Activated naive CD8-positive, alpha-beta T cell treated with anti-CD3 and anti-CD28 coated beads for 36 hours (primary cell): ENCODE results near the gene ESM1. TPM values are rescaled to one million over a fixed set of nuclear protein-coding genes. Genes with fewer than 3 reads are reported as not detected.
A peak's percentile ranks its signal among the peaks of the same experiment; 100 is the strongest.

Source experiments
- DNase-seq: peaks from one replicate; pipeline ENCODE4 v3.0.0; 2021
- H3K27ac Mint-ChIP-seq: one replicate; pipeline ENCODE4 v1.8.0; 2022; ENCODE audit warnings: mild to moderate bottlenecking, moderate library complexity, mixed read lengths
- H3K27me3 Mint-ChIP-seq: one replicate; pipeline ENCODE4 v1.8.0; 2022; ENCODE audit warnings: mild to moderate bottlenecking, mixed read lengths
- H3K36me3 Mint-ChIP-seq: one replicate; pipeline ENCODE4 v1.8.0; 2021; ENCODE audit warnings: mild to moderate bottlenecking, mixed read lengths
- H3K4me1 Mint-ChIP-seq: one replicate; pipeline ENCODE4 v1.8.0; 2021; ENCODE audit warnings: mixed read lengths
- H3K4me3 Mint-ChIP-seq: one replicate; pipeline ENCODE4 v1.8.0; 2022; ENCODE audit warnings: mild to moderate bottlenecking, moderate library complexity, mixed read lengths
- H3K9me3 Mint-ChIP-seq: one replicate; pipeline ENCODE4 v1.8.0; 2022; ENCODE audit warnings: mixed read lengths
- total RNA-seq, 2 experiments: library from RNA; stranded (reverse); gene quantifications; one replicate each; pipeline ENCODE4 v1.2.3, GENCODE V29; 2021

Gene ESM1
- total RNA-seq, 2 experiments from 2014 or later, result not detected

DNA sequence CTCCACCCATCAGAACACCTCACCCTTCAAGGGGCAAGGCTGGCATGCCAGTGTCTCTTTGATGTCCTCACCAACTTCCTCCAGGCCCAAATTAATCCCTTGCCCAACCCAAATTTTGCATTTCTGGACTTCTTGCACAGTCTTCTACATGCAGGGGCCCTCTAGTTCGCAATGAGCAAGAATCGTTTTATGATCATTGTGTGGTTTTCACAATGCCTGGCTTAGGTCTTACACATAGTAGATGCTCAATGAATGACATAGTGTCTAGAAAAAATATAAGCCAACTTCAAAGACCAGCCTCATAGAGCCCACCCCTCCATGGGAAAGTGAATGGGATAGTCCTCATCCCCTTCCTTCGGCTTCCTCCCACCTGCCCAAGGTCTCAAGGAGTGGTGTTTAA lies 9.8 kb upstream of the ESM1 start:
- Mint-ChIP-seq H3K9me3 (peaks cover 2% of the 10 kb centered on the region), H3K27me3 (no peaks in the 10 kb centered on the region), H3K27ac (no peak overlapping the region), H3K36me3 (no peaks in the 10 kb centered on the region), H3K4me1 (peaks cover 6% of the 10 kb centered on the region), H3K4me3 (no peak overlapping the region)
- no peak for DNase-seq

DNA sequence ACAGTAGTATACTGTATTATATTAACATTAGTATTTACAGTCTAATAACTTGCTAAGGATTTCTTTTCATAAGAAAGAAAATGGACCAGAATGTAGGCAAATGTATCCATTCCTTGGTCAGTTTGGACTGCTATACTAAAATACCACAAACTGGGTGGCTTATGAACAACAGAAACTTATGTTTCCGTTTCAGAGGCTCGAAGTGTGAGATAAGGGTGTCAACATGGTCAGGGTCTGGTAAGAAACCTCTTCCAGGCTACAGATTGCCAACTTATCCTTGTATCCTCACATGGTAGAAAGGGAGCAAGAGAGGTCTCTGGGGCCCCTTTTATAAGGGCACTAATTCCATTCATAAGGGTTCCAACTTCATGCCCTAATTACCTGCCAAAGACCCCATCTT lies 9.2 kb upstream of the ESM1 start:
- no peak for DNase-seq
- Mint-ChIP-seq H3K27ac (no peak overlapping the region), H3K4me3 (no peak overlapping the region), H3K4me1 (peaks cover 6% of the 10 kb centered on the region), H3K27me3 (no peaks in the 10 kb centered on the region), H3K9me3 (peaks cover 2% of the 10 kb centered on the region), H3K36me3 (no peaks in the 10 kb centered on the region)

DNA sequence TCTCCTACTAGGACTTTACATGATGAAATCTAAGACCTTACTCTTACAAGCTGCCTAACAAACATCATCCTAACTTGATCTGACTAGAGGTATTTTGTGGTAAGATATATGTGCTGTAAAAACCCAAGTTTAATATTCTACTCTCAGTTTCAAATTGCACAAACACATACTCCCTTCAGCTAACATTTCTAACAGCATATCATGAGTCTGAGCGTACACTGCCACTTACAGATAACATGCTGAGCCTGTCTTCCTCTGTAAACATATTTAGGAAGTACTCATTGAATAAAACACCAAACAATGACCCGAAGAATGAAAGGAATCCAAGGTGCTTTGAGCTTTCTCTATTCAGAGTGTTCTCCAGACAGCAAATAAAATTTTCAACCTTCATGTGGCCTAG lies 7.9 kb upstream of the ESM1 start:
- Mint-ChIP-seq H3K36me3 (no peaks in the 10 kb centered on the region), H3K9me3 (peaks cover 2% of the 10 kb centered on the region), H3K27ac (no peak overlapping the region), H3K27me3 (no peaks in the 10 kb centered on the region), H3K4me3 (no peak overlapping the region), H3K4me1 (peaks cover 17% of the 10 kb centered on the region)
- no peak for DNase-seq

DNA sequence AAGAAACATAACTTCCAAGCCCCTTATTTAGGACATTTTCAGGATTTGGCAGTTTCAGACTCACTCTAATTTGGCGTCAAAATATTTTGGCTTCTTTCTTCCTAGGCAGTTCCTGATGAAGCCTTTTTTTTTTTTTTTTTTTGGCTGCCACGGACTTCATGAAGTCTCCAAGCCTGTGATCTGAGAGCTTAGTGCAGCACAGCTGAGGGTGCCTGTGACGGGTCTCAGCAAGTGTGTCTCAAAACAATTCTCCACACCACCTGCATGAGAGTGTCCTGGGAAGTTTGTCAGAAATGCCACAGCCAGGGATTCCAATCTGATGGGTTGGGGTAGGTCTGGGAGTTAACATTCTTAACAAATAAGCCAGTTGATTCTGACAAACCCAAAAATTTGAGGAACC lies 6.0 kb upstream of the ESM1 start:
- Mint-ChIP-seq H3K27ac (no peak overlapping the region), H3K4me1 (peaks cover 21% of the 10 kb centered on the region), H3K27me3 (no peaks in the 10 kb centered on the region), H3K4me3 (no peak overlapping the region), H3K36me3 (no peaks in the 10 kb centered on the region), H3K9me3 (peaks cover 2% of the 10 kb centered on the region)
- no peak for DNase-seq

DNA sequence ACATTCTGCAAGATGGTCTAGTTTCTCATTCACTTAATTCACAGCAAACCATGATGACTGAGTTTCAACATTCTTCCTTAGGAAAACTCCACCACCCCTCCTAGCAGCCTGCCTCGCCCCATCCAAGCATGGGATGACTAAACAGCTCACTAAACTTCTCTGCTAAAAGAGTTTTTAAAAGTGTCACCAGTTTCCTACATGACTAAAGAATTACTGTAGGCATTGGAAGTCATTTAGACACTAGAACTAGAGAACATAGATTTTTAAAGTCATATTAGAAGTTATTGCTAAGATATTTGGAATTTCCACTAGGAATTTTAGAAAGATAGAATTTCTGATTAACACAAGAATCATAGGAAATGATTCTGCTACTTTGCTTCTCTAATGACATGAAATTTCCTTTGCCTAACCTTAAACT lies 5.5 kb upstream of the ESM1 start:
- H3K36me3 Mint-ChIP-seq, result no peaks in the 10 kb centered on the region
- no peak overlapping the region for H3K27ac Mint-ChIP-seq
- no peak for DNase-seq
- H3K4me1 Mint-ChIP-seq, result peaks cover 21% of the 10 kb centered on the region
- H3K27me3 Mint-ChIP-seq, result peaks cover under 1% of the 10 kb centered on the region
- peaks cover 2% of the 10 kb centered on the region for H3K9me3 Mint-ChIP-seq
- H3K4me3 Mint-ChIP-seq, result no peak overlapping the region

DNA sequence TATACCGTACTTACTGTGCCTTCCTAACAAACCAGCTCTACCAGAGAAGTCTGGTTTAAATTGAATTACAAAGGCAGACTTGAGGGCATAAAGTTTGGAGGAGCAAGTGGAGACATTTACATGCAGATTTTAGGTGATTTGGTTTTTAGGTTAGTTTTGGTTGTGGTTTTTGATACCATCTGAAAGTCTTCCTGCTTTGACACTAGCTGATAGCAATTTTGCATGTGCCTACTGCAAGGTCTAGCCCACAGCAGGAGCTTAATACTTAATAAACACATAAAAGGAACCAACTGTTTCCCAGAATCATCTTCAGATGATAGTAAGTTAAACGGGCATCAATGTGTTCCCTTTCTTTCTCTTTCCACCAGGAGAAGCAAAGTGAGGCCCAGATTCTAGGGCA lies 3.4 kb upstream of the ESM1 start:
- H3K27ac Mint-ChIP-seq, result no peak overlapping the region
- H3K9me3 Mint-ChIP-seq, result no peaks in the 10 kb centered on the region
- no peak for DNase-seq
- H3K4me1 Mint-ChIP-seq, result peaks cover 29% of the 10 kb centered on the region
- no peak overlapping the region for H3K4me3 Mint-ChIP-seq
- H3K27me3 Mint-ChIP-seq, result peaks cover 10% of the 10 kb centered on the region
- H3K36me3 Mint-ChIP-seq, result no peaks in the 10 kb centered on the region

DNA sequence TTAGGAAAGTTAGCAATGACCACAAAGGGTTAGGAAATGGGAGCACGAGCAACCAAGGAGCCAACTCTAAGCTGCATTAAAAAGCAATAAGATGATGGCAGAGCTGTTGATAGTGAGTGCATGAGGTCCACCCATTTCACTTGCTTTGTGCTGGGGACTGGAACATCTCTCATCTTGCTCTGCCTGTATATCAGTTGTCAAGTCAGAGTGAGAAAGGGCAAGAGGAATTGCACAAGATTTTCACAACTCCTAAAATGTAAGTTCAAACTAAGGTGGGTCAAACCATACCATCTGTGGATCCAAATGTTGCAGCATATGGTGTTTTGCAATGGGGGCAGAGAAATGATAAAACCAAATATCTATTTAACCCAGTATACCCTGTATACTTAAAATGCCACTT lies 2.8 kb upstream of the ESM1 start:
- Mint-ChIP-seq H3K9me3 (no peaks in the 10 kb centered on the region), H3K27me3 (peaks cover 10% of the 10 kb centered on the region), H3K36me3 (no peaks in the 10 kb centered on the region), H3K4me3 (no peak overlapping the region), H3K4me1 (peaks cover 27% of the 10 kb centered on the region), H3K27ac (no peak overlapping the region)
- no peak for DNase-seq

DNA sequence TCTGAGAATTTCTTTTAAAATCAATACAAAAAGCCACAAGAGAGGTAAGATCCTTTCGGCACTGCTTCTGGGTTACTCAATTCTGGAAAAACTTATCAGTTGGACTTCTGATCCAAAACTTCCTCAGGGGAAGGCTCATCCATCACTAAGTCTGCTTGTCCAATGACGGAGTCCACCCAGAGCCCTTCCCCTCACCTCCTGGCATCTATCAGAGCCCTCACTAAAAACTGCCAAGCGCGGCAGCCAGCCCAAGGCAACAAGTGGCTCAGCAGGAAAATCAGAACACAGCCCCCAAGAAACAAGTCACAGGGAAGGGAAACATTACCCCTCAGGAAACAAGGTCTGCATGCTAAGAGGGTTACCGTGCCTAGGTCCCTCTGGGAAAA lies 869 bp upstream of the ESM1 start:
- Mint-ChIP-seq H3K4me1 (peaks cover 25% of the 10 kb centered on the region), H3K27ac (no peak overlapping the region), H3K4me3 (no peak overlapping the region), H3K27me3 (peaks cover 10% of the 10 kb centered on the region), H3K36me3 (no peaks in the 10 kb centered on the region), H3K9me3 (no peaks in the 10 kb centered on the region)
- DNase-seq, result no peak

DNA sequence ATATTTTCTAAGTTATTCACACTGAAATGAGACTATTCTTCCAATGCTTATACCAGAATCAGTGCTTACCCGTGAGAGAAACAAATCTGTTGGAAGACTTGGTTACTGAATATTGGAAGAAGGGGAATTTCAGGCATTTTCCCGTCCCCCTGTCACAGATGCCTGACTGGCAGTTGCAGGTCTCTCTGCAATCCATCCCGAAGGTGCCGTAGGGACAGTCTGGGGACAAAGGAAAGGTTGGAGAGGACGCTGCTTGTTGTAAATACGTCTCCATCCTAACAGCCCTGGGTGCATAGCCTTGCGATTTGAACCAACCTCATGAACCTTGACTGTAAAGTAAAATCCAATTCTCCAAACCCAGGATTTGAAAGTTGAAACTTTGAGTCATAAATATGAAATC lies 3.5 kb downstream of the ESM1 start:
- H3K4me1 Mint-ChIP-seq, result peaks cover 8% of the 10 kb centered on the region
- no peak overlapping the region for H3K27ac Mint-ChIP-seq
- H3K9me3 Mint-ChIP-seq, result no peaks in the 10 kb centered on the region
- no peaks in the 10 kb centered on the region for H3K36me3 Mint-ChIP-seq
- DNase-seq, result no peak
- H3K27me3 Mint-ChIP-seq, result peaks cover 14% of the 10 kb centered on the region
- H3K4me3 Mint-ChIP-seq, result no peak overlapping the region

DNA sequence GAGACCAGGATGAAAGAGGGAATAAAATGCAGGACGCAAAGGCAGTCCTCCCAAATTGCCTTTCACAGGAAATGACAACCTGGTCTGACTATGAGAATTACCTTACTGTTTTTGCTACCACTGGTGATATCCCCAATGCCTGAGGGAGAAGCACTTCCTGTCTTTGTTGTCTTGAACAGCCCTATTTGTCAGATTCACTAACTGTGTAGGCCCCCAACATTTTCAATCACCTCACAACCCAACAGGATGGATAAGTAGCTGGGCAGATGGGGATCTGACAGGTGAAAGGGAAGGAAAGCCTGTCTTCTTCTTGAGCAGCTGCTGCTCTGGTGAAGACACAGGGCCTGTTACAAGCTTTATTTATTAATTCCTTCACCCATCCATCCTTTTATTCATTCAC lies 9.7 kb downstream of the ESM1 start:
- Mint-ChIP-seq H3K27me3 (peaks cover 3% of the 10 kb centered on the region), H3K4me1 (no peaks in the 10 kb centered on the region), H3K27ac (no peak overlapping the region), H3K36me3 (no peaks in the 10 kb centered on the region), H3K4me3 (no peak overlapping the region), H3K9me3 (no peaks in the 10 kb centered on the region)
- no peak for DNase-seq

DNA sequence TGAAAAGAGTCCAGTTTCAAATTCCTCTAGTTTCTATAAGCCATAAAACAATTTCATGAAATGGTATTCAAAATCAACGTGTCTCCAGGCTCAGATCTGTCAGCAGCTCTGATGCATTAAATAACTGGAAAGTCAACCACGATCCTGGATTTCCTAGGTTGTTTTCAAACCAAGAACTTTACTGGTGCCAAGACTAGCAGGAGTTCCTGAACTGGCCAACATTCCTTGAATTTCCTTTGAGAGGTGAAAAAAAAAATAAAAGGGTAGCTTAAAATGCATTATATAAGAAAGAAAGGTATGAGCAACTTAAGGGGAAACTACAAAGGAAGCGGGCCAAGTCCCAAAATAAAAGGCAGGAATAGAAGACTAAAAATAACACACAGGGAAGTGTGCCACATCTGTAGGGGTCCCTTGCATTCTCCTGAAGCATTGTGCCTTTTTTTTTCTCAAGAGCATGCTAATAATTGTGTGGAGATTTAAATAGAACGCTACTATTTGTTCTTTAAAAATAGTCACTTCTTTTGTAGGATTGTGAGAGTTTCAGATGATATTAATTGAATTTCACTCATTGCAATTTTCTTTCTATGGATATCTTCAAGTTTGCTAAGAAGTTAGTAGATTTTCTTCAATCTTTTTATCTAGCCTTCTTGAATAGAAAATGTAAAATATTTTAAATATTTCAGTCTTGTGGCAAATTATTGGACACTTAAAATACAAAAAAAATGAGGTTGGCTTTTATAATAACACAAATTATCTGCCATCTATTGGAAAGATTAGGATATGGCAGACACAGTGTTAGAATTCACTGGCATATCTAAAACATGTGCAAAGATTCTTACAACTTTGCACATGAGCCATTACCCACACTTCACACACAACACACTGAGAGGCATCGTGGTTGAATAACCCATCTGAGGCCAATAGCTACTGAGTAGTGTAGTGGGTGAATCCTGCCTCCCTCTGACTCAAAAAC lies 15.3 kb downstream of the ESM1 start:
- no peak overlapping the region for H3K4me3 Mint-ChIP-seq
- no peak for DNase-seq
- H3K27me3 Mint-ChIP-seq, result no peaks in the 10 kb centered on the region
- no peaks in the 10 kb centered on the region for H3K36me3 Mint-ChIP-seq
- H3K27ac Mint-ChIP-seq, result no peak overlapping the region
- no peaks in the 10 kb centered on the region for H3K9me3 Mint-ChIP-seq
- peaks cover 2% of the 10 kb centered on the region for H3K4me1 Mint-ChIP-seq

DNA sequence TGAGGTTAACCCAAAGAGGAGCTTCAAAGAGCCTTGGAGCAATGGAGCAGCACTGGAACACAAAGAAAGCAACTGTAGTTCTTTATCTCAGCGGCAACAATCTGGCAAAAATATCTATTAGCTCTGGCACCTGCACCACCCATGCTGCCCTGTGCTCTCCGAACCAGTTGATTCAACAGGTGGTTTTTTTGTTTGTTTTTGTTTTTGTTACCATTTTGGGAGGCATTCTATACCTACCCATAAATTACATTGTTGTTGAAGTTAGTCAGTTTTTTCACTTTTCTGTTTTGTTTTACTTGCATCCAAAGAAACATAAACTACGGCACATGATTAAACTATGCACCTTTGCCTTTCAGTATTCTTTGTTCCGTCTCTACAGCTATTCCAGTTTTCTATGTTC lies 16.2 kb downstream of the ESM1 start:
- H3K27me3 Mint-ChIP-seq, result no peaks in the 10 kb centered on the region
- DNase-seq, result no peak
- H3K36me3 Mint-ChIP-seq, result no peaks in the 10 kb centered on the region
- no peak overlapping the region for H3K4me3 Mint-ChIP-seq
- H3K4me1 Mint-ChIP-seq, result peaks cover 5% of the 10 kb centered on the region
- no peaks in the 10 kb centered on the region for H3K9me3 Mint-ChIP-seq
- H3K27ac Mint-ChIP-seq, result no peak overlapping the region

DNA sequence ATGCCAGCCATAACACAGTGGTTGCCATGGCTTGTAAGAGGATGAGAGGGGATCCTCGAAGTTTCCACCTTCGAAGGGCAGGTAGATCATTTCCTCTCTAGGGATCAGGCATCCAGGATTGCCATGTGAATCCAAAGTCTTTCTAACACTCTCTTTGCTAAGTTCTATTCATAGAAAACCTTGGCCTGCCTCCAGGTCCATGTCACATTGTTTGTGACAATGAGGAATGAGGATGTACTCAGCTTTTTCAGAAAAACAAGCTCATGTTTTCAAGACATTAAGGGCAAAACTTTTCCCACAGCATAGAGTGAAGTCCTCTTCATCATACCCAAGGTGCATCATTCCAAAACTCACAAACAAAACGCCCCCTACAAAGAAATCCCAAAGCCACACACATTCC lies 19.6 kb downstream of the ESM1 start:
- no peak for DNase-seq
- Mint-ChIP-seq H3K27me3 (no peaks in the 10 kb centered on the region), H3K4me3 (no peak overlapping the region), H3K4me1 (peaks cover 5% of the 10 kb centered on the region), H3K27ac (no peak overlapping the region), H3K9me3 (no peaks in the 10 kb centered on the region), H3K36me3 (no peaks in the 10 kb centered on the region)

DNA sequence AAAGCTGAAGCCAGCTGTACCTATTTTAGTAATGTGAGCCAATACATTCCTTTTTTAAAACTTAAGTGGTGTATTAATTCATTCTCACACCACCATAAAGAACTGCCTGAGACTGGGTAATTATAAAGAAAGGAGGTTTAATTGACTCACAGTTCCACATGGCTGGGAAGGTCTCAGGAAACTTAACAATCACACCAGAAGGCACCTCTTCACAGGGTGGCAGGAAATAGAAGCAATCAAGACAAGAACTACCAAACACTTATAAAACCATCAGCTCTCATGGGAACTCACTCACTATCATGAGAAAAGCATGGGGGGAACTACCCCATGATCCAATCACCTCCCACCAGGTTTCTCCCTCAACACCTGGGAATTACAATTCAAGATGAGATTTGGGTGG lies 21.0 kb downstream of the ESM1 start:
- no peak for DNase-seq
- Mint-ChIP-seq H3K4me3 (no peak overlapping the region), H3K4me1 (peaks cover 5% of the 10 kb centered on the region), H3K27ac (no peak overlapping the region), H3K27me3 (no peaks in the 10 kb centered on the region), H3K9me3 (no peaks in the 10 kb centered on the region), H3K36me3 (no peaks in the 10 kb centered on the region)

DNA sequence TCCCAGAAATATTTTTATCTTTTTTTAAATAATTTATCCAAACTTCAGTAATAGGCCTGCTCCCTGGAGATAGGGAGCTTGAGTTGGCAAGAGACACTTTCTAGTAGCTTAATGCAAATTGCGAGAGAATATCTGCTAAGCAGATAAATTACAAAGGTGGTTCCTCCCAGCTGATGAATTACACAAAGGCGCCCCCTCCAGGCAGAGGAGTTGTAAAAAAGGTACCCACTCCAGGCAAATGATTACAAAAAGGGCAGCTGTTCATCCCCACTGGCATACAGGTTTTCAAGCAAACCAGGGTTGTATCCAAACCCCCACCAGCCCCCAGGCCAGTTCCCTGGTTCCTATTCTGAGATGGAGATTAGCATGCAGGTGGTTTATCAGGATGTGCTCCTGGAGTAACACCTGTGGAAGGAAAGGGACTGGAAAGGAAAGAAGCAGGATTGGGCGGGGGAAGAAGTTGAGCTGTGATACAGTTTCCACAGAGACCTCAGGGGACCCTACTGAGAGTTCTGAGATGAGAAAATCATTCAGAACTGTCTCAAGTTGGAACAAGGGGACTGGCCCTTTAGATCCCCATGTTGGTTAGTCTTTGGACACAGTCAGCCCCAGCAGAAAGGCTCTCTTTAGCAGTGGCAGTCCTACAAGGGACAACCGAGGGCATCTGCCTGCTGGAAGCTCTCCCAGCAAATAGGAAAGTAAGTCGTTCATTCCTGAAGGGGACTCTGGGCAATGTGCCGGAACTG lies 25.5 kb downstream of the ESM1 start:
- Mint-ChIP-seq H3K27me3 (no peaks in the 10 kb centered on the region), H3K27ac (no peak overlapping the region), H3K4me3 (no peak overlapping the region), H3K9me3 (no peaks in the 10 kb centered on the region), H3K36me3 (no peaks in the 10 kb centered on the region), H3K4me1 (peaks cover 3% of the 10 kb centered on the region)
- peak; percentile 40 for DNase-seq

DNA sequence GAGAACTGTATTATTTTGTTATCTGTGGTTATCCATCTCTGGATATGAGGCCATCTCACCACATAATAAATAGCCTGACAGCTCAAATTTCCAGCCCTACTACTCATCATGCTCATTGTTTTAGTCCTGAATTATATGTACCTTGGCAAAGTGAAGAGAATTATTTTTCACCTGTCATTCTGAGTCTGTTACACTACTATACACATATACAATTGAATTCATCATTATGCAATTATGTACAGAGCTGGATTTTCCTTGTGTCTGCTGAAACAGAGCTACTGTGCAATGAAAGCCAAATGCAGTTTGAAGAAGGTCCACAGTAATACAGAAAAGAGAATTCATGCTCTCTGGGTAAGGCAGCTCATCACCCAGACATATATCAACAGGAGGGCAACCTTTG lies 28.5 kb downstream of the ESM1 start:
- no peak overlapping the region for H3K4me3 Mint-ChIP-seq
- no peak overlapping the region for H3K27ac Mint-ChIP-seq
- H3K36me3 Mint-ChIP-seq, result no peaks in the 10 kb centered on the region
- H3K27me3 Mint-ChIP-seq, result no peaks in the 10 kb centered on the region
- no peak for DNase-seq
- no peaks in the 10 kb centered on the region for H3K4me1 Mint-ChIP-seq
- peaks cover 4% of the 10 kb centered on the region for H3K9me3 Mint-ChIP-seq
